Measurements from ENCODE around the gene TPPP.

- TF ChIP-seq POLR2A (IDR thresholded peaks at IDR 0.05): no peak
- no peak for TF ChIP-seq CTCF (IDR thresholded peaks at IDR 0.05)
Measured at GRCh38 chr5:610744-611730, 82.1 kb downstream of the TPPP start.

Measured in ovary (tissue), 3 donors.